Measurements from ENCODE around the gene CNPY4.

- TF ChIP-seq, protein P1, sequence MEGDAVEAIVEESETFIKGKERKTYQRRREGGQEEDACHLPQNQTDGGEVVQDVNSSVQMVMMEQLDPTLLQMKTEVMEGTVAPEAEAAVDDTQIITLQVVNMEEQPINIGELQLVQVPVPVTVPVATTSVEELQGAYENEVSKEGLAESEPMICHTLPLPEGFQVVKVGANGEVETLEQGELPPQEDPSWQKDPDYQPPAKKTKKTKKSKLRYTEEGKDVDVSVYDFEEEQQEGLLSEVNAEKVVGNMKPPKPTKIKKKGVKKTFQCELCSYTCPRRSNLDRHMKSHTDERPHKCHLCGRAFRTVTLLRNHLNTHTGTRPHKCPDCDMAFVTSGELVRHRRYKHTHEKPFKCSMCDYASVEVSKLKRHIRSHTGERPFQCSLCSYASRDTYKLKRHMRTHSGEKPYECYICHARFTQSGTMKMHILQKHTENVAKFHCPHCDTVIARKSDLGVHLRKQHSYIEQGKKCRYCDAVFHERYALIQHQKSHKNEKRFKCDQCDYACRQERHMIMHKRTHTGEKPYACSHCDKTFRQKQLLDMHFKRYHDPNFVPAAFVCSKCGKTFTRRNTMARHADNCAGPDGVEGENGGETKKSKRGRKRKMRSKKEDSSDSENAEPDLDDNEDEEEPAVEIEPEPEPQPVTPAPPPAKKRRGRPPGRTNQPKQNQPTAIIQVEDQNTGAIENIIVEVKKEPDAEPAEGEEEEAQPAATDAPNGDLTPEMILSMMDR (IDR thresholded peaks at IDR 0.05): no peak
- TF ChIP-seq POLR2A (IDR thresholded peaks at IDR 0.05): no peak
These were observed 27.8 kb downstream of the CNPY4 start for GRCh38 chr7:100147278-100147677.
